ENCODE data around the gene GRID2. TPM values are rescaled to one million over a fixed set of nuclear protein-coding genes. Genes with fewer than 3 reads are reported as not detected.

GRID2 gene
- total and polyA plus RNA-seq, 2 of the 13 experiments (the other 11 are each of a cell fraction or from before 2014, with no cell fraction given): not detected

DNA sequence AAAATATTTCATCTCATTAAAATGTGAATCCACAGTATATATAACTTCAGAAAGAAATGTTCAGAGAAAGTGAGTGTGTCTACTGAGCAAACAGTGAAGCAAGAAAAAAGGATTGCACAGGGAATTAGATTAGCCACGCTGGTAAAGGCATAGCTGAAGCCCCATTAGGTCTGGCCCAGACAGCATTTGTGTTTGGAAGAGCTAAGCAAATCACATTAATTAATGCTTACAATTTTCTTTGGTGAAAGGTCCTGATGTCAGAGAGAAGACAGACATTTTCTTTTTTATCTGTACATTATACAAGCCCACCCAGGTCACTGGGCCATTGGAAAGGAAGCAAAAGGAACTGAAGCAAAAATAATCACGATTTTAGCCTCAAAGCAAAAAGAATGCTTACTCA lies 354.6 kb downstream of the GRID2 start:
- no peak for TF ChIP-seq ZNF136 (CRISPR knock-in tag; IDR thresholded peaks at IDR 0.05; ENCODE audit: low read depth)
- TF ChIP-seq, protein P1, sequence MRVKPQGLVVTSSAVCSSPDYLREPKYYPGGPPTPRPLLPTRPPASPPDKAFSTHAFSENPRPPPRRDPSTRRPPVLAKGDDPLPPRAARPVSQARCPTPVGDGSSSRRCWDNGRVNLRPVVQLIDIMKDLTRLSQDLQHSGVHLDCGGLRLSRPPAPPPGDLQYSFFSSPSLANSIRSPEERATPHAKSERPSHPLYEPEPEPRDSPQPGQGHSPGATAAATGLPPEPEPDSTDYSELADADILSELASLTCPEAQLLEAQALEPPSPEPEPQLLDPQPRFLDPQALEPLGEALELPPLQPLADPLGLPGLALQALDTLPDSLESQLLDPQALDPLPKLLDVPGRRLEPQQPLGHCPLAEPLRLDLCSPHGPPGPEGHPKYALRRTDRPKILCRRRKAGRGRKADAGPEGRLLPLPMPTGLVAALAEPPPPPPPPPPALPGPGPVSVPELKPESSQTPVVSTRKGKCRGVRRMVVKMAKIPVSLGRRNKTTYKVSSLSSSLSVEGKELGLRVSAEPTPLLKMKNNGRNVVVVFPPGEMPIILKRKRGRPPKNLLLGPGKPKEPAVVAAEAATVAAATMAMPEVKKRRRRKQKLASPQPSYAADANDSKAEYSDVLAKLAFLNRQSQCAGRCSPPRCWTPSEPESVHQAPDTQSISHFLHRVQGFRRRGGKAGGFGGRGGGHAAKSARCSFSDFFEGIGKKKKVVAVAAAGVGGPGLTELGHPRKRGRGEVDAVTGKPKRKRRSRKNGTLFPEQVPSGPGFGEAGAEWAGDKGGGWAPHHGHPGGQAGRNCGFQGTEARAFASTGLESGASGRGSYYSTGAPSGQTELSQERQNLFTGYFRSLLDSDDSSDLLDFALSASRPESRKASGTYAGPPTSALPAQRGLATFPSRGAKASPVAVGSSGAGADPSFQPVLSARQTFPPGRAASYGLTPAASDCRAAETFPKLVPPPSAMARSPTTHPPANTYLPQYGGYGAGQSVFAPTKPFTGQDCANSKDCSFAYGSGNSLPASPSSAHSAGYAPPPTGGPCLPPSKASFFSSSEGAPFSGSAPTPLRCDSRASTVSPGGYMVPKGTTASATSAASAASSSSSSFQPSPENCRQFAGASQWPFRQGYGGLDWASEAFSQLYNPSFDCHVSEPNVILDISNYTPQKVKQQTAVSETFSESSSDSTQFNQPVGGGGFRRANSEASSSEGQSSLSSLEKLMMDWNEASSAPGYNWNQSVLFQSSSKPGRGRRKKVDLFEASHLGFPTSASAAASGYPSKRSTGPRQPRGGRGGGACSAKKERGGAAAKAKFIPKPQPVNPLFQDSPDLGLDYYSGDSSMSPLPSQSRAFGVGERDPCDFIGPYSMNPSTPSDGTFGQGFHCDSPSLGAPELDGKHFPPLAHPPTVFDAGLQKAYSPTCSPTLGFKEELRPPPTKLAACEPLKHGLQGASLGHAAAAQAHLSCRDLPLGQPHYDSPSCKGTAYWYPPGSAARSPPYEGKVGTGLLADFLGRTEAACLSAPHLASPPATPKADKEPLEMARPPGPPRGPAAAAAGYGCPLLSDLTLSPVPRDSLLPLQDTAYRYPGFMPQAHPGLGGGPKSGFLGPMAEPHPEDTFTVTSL (CRISPR knock-in tag; IDR thresholded peaks at IDR 0.05; ENCODE audit: borderline replicate concordance): no peak
- no peak for TF ChIP-seq HMG20B (CRISPR knock-in tag; conservative IDR thresholded peaks at IDR 0.05)
- no peak for TF ChIP-seq ZSCAN21 (CRISPR knock-in tag; IDR thresholded peaks at IDR 0.05; ENCODE audit: borderline replicate concordance)
- TF ChIP-seq ZNF256 (CRISPR knock-in tag; conservative IDR thresholded peaks at IDR 0.05): no peak
- no peak for TF ChIP-seq ARNT (IDR thresholded peaks at IDR 0.05)
- no peak for TF ChIP-seq CCAR2 (optimal IDR thresholded peaks at IDR 0.05; ENCODE audit: low read depth, low read length)
- no peak for TF ChIP-seq PTBP1 (IDR thresholded peaks at IDR 0.05; ENCODE audit: low read depth, low read length, poor library complexity, severe bottlenecking)
- TF ChIP-seq ZNF225 (CRISPR knock-in tag; IDR thresholded peaks at IDR 0.05): no peak
- no peak for TF ChIP-seq NFYC (CRISPR knock-in tag; IDR thresholded peaks at IDR 0.05)
- no peak for TF ChIP-seq RBM22 (optimal IDR thresholded peaks at IDR 0.05; ENCODE audit: low read length)
- no peak for TF ChIP-seq PAF1 (CRISPR knock-in tag; IDR thresholded peaks at IDR 0.05)
- no peak for TF ChIP-seq HOXA3 (CRISPR knock-in tag; IDR thresholded peaks at IDR 0.05)
- no peak for TF ChIP-seq SOX13 (IDR thresholded peaks at IDR 0.05)
- no peak for TF ChIP-seq SOX13 (CRISPR knock-in tag; conservative IDR thresholded peaks at IDR 0.05 in 1 of 2, IDR thresholded peaks at IDR 0.05 in 1 of 2)
- TF ChIP-seq, protein P2, sequence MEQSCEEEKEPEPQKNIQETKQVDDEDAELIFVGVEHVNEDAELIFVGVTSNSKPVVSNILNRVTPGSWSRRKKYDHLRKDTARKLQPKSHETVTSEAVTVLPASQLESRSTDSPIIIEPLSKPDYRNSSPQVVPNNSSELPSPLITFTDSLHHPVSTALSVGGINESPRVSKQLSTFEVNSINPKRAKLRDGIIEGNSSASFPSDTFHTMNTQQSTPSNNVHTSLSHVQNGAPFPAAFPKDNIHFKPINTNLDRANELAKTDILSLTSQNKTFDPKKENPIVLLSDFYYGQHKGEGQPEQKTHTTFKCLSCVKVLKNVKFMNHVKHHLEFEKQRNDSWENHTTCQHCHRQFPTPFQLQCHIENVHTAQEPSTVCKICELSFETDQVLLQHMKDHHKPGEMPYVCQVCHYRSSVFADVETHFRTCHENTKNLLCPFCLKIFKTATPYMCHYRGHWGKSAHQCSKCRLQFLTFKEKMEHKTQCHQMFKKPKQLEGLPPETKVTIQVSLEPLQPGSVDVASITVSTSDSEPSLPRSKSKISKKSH (CRISPR knock-in tag; IDR thresholded peaks at IDR 0.05; ENCODE audit: borderline replicate concordance): no peak
- TF ChIP-seq MYC (CRISPR knock-in tag; IDR thresholded peaks at IDR 0.05; ENCODE audit: borderline replicate concordance): no peak
- no peaks in the 10 kb centered on the region for H3K36me3 ChIP-seq (replicated peaks in 1 of 2; ENCODE audit: control insufficient read depth in 1 of 2, insufficient read depth in 2 of 2, low read length in 2 of 2)
- H2AFZ ChIP-seq (ENCODE audit: low read length): no peak overlapping the region
- FAIRE-seq (no peak), DNase-seq (ENCODE audit: low spot score) (no peak), ATAC-seq (no peak)
- intact Hi-C loops (cut with micrococcal nuclease; ENCODE audit: unreplicated experiment): no loop called here
- 2% methylated on average over 2 of the region's 2 CpGs for WGBS (ENCODE audit: low lambda C conversion rate)
- H3K79me2 ChIP-seq (ENCODE audit: insufficient read depth, low read length): no peaks in the 10 kb centered on the region
- H3K9me3 ChIP-seq (ENCODE audit: low read length): no peaks in the 10 kb centered on the region
- CTCF ChIA-PET (ENCODE audit: low intra/inter-chr PET ratio, low total read pairs): no interaction called here
- BruUV-seq (replicated peaks): no TSS peak
- POLR2A ChIA-PET: no interaction called here
- H3K4me1 ChIP-seq (ENCODE audit: insufficient read depth, low read length): no peaks in the 10 kb centered on the region
- H3K4me3 ChIP-seq (replicated peaks in 1 of 3; ENCODE audit: insufficient read depth in 1 of 3, low read depth in 2 of 3, low read length in 3 of 3): no peak overlapping the region
- H3K4me2 ChIP-seq (ENCODE audit: low read depth, low read length): no peak overlapping the region
- no peaks in the 10 kb centered on the region for H4K20me1 ChIP-seq (ENCODE audit: insufficient read depth, low read length)
- H3K27me3 ChIP-seq (ENCODE audit: control insufficient read depth in 1 of 2, insufficient read depth in 2 of 2, low read length in 2 of 2): no peaks in the 10 kb centered on the region
- in situ Hi-C loops (cut with HindIII; ENCODE audit: extremely low pct_ligation_motif_present, low pct_unique_long_range_greater_than_20kb): no loop called here
- no peak overlapping the region for H3K27ac ChIP-seq (ENCODE audit: extremely low read length, insufficient read depth, low read length)
- H3K9ac ChIP-seq (ENCODE audit: insufficient read depth, low read depth, low read length): no peak overlapping the region

Data from HepG2 (cell line).